Measurements from ENCODE around the gene GPR160.

DNA sequence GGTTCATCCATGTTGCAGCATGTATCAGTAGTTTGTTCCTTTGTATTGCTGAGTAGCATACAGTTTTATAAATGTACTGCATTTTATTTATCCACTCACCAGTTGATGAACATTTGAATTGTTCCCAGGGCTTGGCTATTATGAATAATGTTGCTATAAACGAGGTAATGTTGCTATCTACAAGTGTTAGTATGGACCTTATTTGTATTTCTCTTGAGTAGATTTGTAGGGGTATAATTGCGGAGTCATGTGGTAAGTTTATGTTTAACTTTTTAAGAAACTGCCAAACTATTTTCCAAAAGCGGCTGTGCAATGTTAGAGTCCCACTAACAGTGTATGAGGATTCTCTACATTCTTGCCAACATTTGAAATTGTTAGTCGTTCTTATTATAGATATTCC, 13.0 kb downstream of the GPR160 start:
- TF ChIP-seq ZNF274 (IDR thresholded peaks at IDR 0.05; ENCODE audit: low read depth, low read length) = no peak
- TF ChIP-seq YY1 (IDR thresholded peaks at IDR 0.05; ENCODE audit: insufficient read depth, insufficient read length) = no peak
- no peak for TF ChIP-seq SUZ12 (IDR thresholded peaks at IDR 0.05; ENCODE audit: extremely low read depth, insufficient read depth, insufficient read length)

Measured in NT2/D1 (cell line).